ENCODE results near the gene GUCY1B1. TPM values are rescaled to one million over a fixed set of nuclear protein-coding genes. Genes with fewer than 3 reads are reported as not detected.
A peak's percentile ranks its signal among the peaks of the same experiment; 100 is the strongest.

GUCY1B1 gene
- total RNA-seq: 1 to 10 TPM; 1.6 to 5.6 (median 3.9) TPM
- long read RNA-seq, partial matches to known transcripts: 1 of 1 reads
- long read RNA-seq, other reads (novel, unspliced or antisense): 0 of 1 reads

- peak; percentile 90 to 95 (median 94) for DNase-seq
- WGBS (ENCODE audit: insufficient coverage, low coverage, low lambda C conversion rate, missing lambda C conversion rate): 31% methylated on average over 10 of the region's 51 CpGs
- Histone ChIP-seq H3K27me3 (no peaks in the 10 kb centered on the region), H3K4me3 (peak within 1 kb of the TSS; percentile 69 to 76 (median 69)), H3K4me1 (no peaks in the 10 kb centered on the region), H3K27ac (peak within 1 kb of the TSS; percentile 74 to 81 (median 79)), H3K36me3 (no peaks in the 10 kb centered on the region), H3K9me3 (no peaks in the 10 kb centered on the region)
- intact Hi-C loops (cut with DNase I): no loop called here
- peak; percentile 31 for TF ChIP-seq POLR2A (IDR thresholded peaks at IDR 0.05)
- peak; percentile 22 to 51 (median 41) for TF ChIP-seq CTCF (IDR thresholded peaks at IDR 0.05)
- ATAC-seq: peak; percentile 96 to 99 (median 98)
These were observed at the start of gene GUCY1B1 for GRCh38 chr4:155758481-155759371. Gene GUCY1B1 (plus strand): TSS chr4:155759021. CDS start chr4:155759141, 120 bp downstream.

GRCh38 chr4:155709918-155710317 is 48.9 kb upstream of the GUCY1B1 start:
- TF ChIP-seq CTCF (IDR thresholded peaks at IDR 0.05): no peak
- TF ChIP-seq POLR2A (IDR thresholded peaks at IDR 0.05): no peak
- WGBS (ENCODE audit: insufficient coverage, low coverage, low lambda C conversion rate, missing lambda C conversion rate): 36% methylated on average over 4 of the region's 4 CpGs

GRCh38 chr4:155711556-155711955 is 47.3 kb upstream of the GUCY1B1 start:
- intact Hi-C loops (cut with DNase I): no loop called here
- 46% methylated on average over 1 of the region's 1 CpG for WGBS (ENCODE audit: insufficient coverage, low coverage, low lambda C conversion rate, missing lambda C conversion rate)
- TF ChIP-seq CTCF (IDR thresholded peaks at IDR 0.05) (no peak), POLR2A (IDR thresholded peaks at IDR 0.05) (no peak)
- Histone ChIP-seq H3K4me3 (no peak overlapping the region), H3K4me1 (no peaks in the 10 kb centered on the region), H3K36me3 (no peaks in the 10 kb centered on the region), H3K9me3 (no peaks in the 10 kb centered on the region), H3K27me3 (no peaks in the 10 kb centered on the region), H3K27ac (no peak overlapping the region)
- DNase-seq: no peak
- ATAC-seq: no peak

More at GRCh38 chr4:155709918-155710317, 48.9 kb upstream of the GUCY1B1 start:
- H3K36me3 ChIP-seq: no peaks in the 10 kb centered on the region
- H3K4me1 ChIP-seq: peaks cover 0 to 9% (median 0%) of the 10 kb centered on the region in 4 donors
- H3K9me3 ChIP-seq: no peaks in the 10 kb centered on the region
- DNase-seq: no peak
- H3K27ac ChIP-seq: no peak overlapping the region
- ATAC-seq: no peak
- no peak overlapping the region for H3K4me3 ChIP-seq
- intact Hi-C loops (cut with DNase I): no loop called here
- no peaks in the 10 kb centered on the region for H3K27me3 ChIP-seq

DNA sequence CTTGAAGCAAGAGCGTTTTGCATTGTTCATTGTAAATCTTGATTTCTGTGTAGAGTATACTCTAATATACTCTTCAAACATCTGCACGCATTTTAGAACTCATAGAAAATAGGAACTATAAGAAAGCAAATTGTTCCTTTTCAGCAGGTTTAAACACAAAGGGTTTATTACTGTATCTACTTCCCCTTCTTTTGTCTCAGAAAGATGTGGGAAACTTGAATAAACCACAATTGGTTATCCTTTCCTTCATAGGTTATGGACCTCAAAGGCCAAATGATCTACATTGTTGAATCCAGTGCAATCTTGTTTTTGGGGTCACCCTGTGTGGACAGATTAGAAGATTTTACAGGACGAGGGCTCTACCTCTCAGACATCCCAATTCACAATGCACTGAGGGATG is 46.0 kb upstream of the GUCY1B1 start:
- WGBS (ENCODE audit: insufficient coverage, low coverage, low lambda C conversion rate, missing lambda C conversion rate): 68% methylated on average over 3 of the region's 3 CpGs
- no peak for DNase-seq

More for the DNA sequence above, 46.0 kb upstream of the GUCY1B1 start:
- intact Hi-C loops (cut with DNase I): no loop called here
- Histone ChIP-seq H3K27me3 (no peaks in the 10 kb centered on the region), H3K36me3 (no peaks in the 10 kb centered on the region), H3K27ac (no peak overlapping the region), H3K9me3 (no peaks in the 10 kb centered on the region), H3K4me3 (no peak overlapping the region), H3K4me1 (no peaks in the 10 kb centered on the region)
- TF ChIP-seq CTCF (IDR thresholded peaks at IDR 0.05) (no peak), POLR2A (IDR thresholded peaks at IDR 0.05) (no peak)
- ATAC-seq: no peak
